Measurements from ENCODE around the gene PDE2A. TPM values are rescaled to one million over a fixed set of nuclear protein-coding genes. Genes with fewer than 3 reads are reported as not detected.

PDE2A gene
- total RNA-seq, 1 donor from 2014 or later = 19.6 TPM

- no peaks in the 10 kb centered on the region for H3K9me3 ChIP-seq (replicated peaks)
- no peaks in the 10 kb centered on the region for H3K36me3 ChIP-seq
- DNase-seq = no peak
- H3K27ac ChIP-seq (replicated peaks) = no peak overlapping the region
- H3K27me3 ChIP-seq (ENCODE audit: low read depth) = peaks cover 18% of the 10 kb centered on the region
- H3K4me3 ChIP-seq = no peak overlapping the region
- no peak for TF ChIP-seq CTCF (IDR thresholded peaks at IDR 0.05; ENCODE audit: borderline replicate concordance)
- intact Hi-C loops (cut with micrococcal nuclease) = no loop called here
- H3K4me1 ChIP-seq = no peaks in the 10 kb centered on the region
Observed at GRCh38 chr11:72655896-72656464, 18.2 kb downstream of the PDE2A start.

- intact Hi-C loops (cut with micrococcal nuclease) = no loop called here
- TF ChIP-seq CTCF (IDR thresholded peaks at IDR 0.05; ENCODE audit: borderline replicate concordance) = no peak
- H3K9me3 ChIP-seq (replicated peaks) = no peaks in the 10 kb centered on the region
- no peak for DNase-seq
- no peak overlapping the region for H3K4me3 ChIP-seq
- H3K27ac ChIP-seq (replicated peaks) = no peak overlapping the region
- no peaks in the 10 kb centered on the region for H3K4me1 ChIP-seq
- no peaks in the 10 kb centered on the region for H3K36me3 ChIP-seq
- peaks cover 11% of the 10 kb centered on the region for H3K27me3 ChIP-seq (ENCODE audit: low read depth)
Observed at GRCh38 chr11:72655014-72655413, 19.2 kb downstream of the PDE2A start.

- no peaks in the 10 kb centered on the region for H3K4me1 ChIP-seq
- intact Hi-C loops (cut with micrococcal nuclease) = no loop called here
- H3K27me3 ChIP-seq (ENCODE audit: low read depth) = peaks cover under 1% of the 10 kb centered on the region
- H3K36me3 ChIP-seq = no peaks in the 10 kb centered on the region
- no peaks in the 10 kb centered on the region for H3K9me3 ChIP-seq (replicated peaks)
- no peak overlapping the region for H3K27ac ChIP-seq (replicated peaks)
- TF ChIP-seq CTCF (IDR thresholded peaks at IDR 0.05; ENCODE audit: borderline replicate concordance) = no peak
- no peak for DNase-seq
- H3K4me3 ChIP-seq = no peak overlapping the region
Observed at GRCh38 chr11:72653649-72654048, 20.6 kb downstream of the PDE2A start.

- DNase-seq = no peak
Observed at GRCh38 chr11:72652873-72653630, 21.2 kb downstream of the PDE2A start.

GRCh38 chr11:72652133-72652532 lies 22.1 kb downstream of the PDE2A start:
- no peaks in the 10 kb centered on the region for H3K9me3 ChIP-seq (replicated peaks)
- H3K27me3 ChIP-seq (ENCODE audit: low read depth) = no peaks in the 10 kb centered on the region
- TF ChIP-seq CTCF (IDR thresholded peaks at IDR 0.05; ENCODE audit: borderline replicate concordance) = no peak
- no peaks in the 10 kb centered on the region for H3K36me3 ChIP-seq
- H3K4me1 ChIP-seq = no peaks in the 10 kb centered on the region
- no peak overlapping the region for H3K27ac ChIP-seq (replicated peaks)
- intact Hi-C loops (cut with micrococcal nuclease) = no loop called here
- DNase-seq = no peak
- no peak overlapping the region for H3K4me3 ChIP-seq

More at GRCh38 chr11:72652873-72653630, 21.2 kb downstream of the PDE2A start:
- no peaks in the 10 kb centered on the region for H3K27me3 ChIP-seq (ENCODE audit: low read depth)
- intact Hi-C loops (cut with micrococcal nuclease) = no loop called here
- no peak overlapping the region for H3K27ac ChIP-seq (replicated peaks)
- no peak for TF ChIP-seq CTCF (IDR thresholded peaks at IDR 0.05; ENCODE audit: borderline replicate concordance)
- no peaks in the 10 kb centered on the region for H3K9me3 ChIP-seq (replicated peaks)
- no peaks in the 10 kb centered on the region for H3K4me1 ChIP-seq
- H3K4me3 ChIP-seq = no peak overlapping the region
- H3K36me3 ChIP-seq = no peaks in the 10 kb centered on the region
